Tibial artery (tissue), 4 donors: ENCODE measurements around the gene TTR.

Experiments
- DNase-seq, 2 donors: peaks; one replicate each; pipeline ENCODE4 v3.0.0-alpha.2; 2019
- H3K27ac ChIP-seq, 2 donors: fragments of 200-600 bp; sonication (generic) in 1 of 2; 1 replicate in 1 of 2; 2 replicates in 1 of 2; pipeline ENCODE4 v1.5.1; 2018 to 2019; ENCODE audit warnings: mild to moderate bottlenecking in 1 of 2
- H3K27me3 ChIP-seq, 2 donors: fragments of 200-600 bp; sonication (generic) in 1 of 2; one replicate each; pipeline versions ENCODE4 v1.5.1 to v1.6.0; 2016 to 2019
- H3K36me3 ChIP-seq, 3 donors: fragments of 200-600 bp; sonication (generic) in 2 of 3; one replicate each; pipeline ENCODE4 v1.5.1; 2016 to 2019; ENCODE audit warnings: mild to moderate bottlenecking in 2 of 3
- H3K4me1 ChIP-seq, 4 donors: fragments of 200-600 bp; sonication (generic) in 2 of 4; 1 replicate in 3 of 4; 2 replicates in 1 of 4; pipeline ENCODE4 v1.5.1; 2016 to 2019
- H3K4me3 ChIP-seq, 2 donors: fragments of 200-600 bp; sonication (generic) in 1 of 2; 1 replicate in 1 of 2; 2 replicates in 1 of 2; pipeline ENCODE4 v1.5.1; 2018 to 2019; ENCODE audit warnings: mild to moderate bottlenecking in 2 of 2
- H3K9me3 ChIP-seq, 3 donors: fragments of 200-600 bp; sonication (generic) in 1 of 3; one replicate each; pipeline ENCODE4 v1.5.1; 2016 to 2019
- intact Hi-C: fragments of 100-400 bp; cut with DNase I; formaldehyde crosslinking; loops from one replicate; pipeline ENCODE4 v1.15.0; 2023; ENCODE audit warnings: low total_unique reads
- TF ChIP-seq, protein P1 (sequence below), 2 experiments: fragments of 200-600 bp in 1 of 2; fragments of 450-650 bp in 1 of 2; IDR thresholded peaks; one replicate each; pipeline ENCODE4 v1.5.1; 2017 to 2019; ENCODE audit warnings: antibody characterized with exemption in 2 of 2, mild to moderate bottlenecking in 1 of 2, moderate library complexity in 1 of 2

Gene TTR

DNA sequence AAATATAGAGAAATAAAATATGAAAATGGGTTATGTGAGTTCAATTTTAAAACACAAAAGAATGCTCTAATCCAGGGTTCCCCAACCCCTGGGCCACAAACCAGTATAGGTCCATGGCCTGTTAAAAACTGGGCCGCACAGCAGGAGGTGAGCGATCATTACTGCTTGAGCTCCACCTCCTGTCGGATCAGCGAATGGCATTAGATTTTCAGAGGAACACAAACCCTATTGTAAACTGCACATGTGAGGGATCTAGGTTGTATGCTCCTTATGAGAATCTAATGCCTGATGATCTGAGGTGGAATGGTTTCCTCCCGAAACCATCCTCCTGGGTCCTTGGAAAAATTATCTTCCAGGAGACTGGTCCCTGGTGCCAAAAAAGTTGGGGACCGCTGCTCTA lies 34.7 kb downstream of the TTR start:
- TF ChIP-seq, protein P1, sequence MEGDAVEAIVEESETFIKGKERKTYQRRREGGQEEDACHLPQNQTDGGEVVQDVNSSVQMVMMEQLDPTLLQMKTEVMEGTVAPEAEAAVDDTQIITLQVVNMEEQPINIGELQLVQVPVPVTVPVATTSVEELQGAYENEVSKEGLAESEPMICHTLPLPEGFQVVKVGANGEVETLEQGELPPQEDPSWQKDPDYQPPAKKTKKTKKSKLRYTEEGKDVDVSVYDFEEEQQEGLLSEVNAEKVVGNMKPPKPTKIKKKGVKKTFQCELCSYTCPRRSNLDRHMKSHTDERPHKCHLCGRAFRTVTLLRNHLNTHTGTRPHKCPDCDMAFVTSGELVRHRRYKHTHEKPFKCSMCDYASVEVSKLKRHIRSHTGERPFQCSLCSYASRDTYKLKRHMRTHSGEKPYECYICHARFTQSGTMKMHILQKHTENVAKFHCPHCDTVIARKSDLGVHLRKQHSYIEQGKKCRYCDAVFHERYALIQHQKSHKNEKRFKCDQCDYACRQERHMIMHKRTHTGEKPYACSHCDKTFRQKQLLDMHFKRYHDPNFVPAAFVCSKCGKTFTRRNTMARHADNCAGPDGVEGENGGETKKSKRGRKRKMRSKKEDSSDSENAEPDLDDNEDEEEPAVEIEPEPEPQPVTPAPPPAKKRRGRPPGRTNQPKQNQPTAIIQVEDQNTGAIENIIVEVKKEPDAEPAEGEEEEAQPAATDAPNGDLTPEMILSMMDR (IDR thresholded peaks at IDR 0.05), result no peak
- intact Hi-C loops, result no loop called here
- Histone ChIP-seq H3K27ac (no peak overlapping the region), H3K4me3 (no peak overlapping the region), H3K4me1 (no peaks in the 10 kb centered on the region), H3K27me3 (no peaks in the 10 kb centered on the region), H3K36me3 (no peaks in the 10 kb centered on the region), H3K9me3 (no peaks in the 10 kb centered on the region)
- DNase-seq, result no peak

- Histone ChIP-seq H3K27me3 (no peaks in the 10 kb centered on the region), H3K27ac (no peak overlapping the region), H3K4me1 (no peaks in the 10 kb centered on the region), H3K4me3 (no peak overlapping the region), H3K36me3 (no peaks in the 10 kb centered on the region), H3K9me3 (no peaks in the 10 kb centered on the region)
- TF ChIP-seq, protein P1 (IDR thresholded peaks at IDR 0.05), result no peak
- no peak for DNase-seq
- intact Hi-C loops, result no loop called here
Measured at GRCh38 chr18:31630549-31630948, 38.9 kb downstream of the TTR start.

DNA sequence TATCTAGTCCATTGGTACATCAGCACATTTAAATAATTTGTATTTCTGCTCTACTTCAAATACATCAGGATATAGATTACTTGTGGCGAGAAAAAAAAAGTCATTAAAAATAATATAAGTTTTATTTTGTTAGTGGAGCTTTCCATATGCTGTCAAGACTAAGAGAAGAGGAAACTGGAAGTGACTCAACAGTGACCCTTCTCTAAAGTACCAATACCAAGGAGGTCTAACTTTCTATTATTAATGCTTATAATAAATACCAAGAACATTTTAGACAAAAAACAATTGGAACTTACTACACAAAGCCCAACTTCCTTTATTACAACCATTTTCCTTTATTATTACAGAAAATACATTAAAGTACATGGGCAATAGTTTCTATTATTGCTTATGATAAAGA lies 39.8 kb downstream of the TTR start:
- DNase-seq, result no peak
- Histone ChIP-seq H3K4me3 (no peak overlapping the region), H3K9me3 (no peaks in the 10 kb centered on the region), H3K4me1 (no peaks in the 10 kb centered on the region), H3K27me3 (no peaks in the 10 kb centered on the region), H3K36me3 (no peaks in the 10 kb centered on the region), H3K27ac (no peak overlapping the region)
- TF ChIP-seq, protein P1 (IDR thresholded peaks at IDR 0.05), result no peak
- intact Hi-C loops, result no loop called here

- DNase-seq, result no peak
- TF ChIP-seq, protein P1 (IDR thresholded peaks at IDR 0.05), result no peak
- intact Hi-C loops, result no loop called here
- H3K4me3 ChIP-seq, result no peak overlapping the region
- H3K27me3 ChIP-seq, result no peaks in the 10 kb centered on the region
- H3K27ac ChIP-seq, result no peak overlapping the region
- H3K36me3 ChIP-seq, result no peaks in the 10 kb centered on the region
- H3K4me1 ChIP-seq, result no peaks in the 10 kb centered on the region
- H3K9me3 ChIP-seq, result no peaks in the 10 kb centered on the region
Measured at GRCh38 chr18:31632356-31632755, 40.7 kb downstream of the TTR start.

- Histone ChIP-seq H3K9me3 (no peaks in the 10 kb centered on the region), H3K4me1 (no peaks in the 10 kb centered on the region), H3K36me3 (peaks cover 0 to 2% (median 0%) of the 10 kb centered on the region in 3 donors), H3K27ac (no peak overlapping the region), H3K27me3 (no peaks in the 10 kb centered on the region), H3K4me3 (no peak overlapping the region)
- TF ChIP-seq, protein P1 (IDR thresholded peaks at IDR 0.05), result no peak
- DNase-seq, result no peak
- intact Hi-C loops, result no loop called here
Measured at GRCh38 chr18:31633392-31634330, 42.0 kb downstream of the TTR start.
